ENCODE data around the gene FAM107B. TPM values are rescaled to one million over a fixed set of nuclear protein-coding genes. Genes with fewer than 3 reads are reported as not detected.
"Not testable (repeated sequence)": the region's sequence is repeated elsewhere in the genome, so short reads cannot be mapped to it uniquely, and the experiment has no call there.

Gene FAM107B
- total RNA-seq, 6 experiments from 2014 or later, result 18.7 to 43.8 (median 40.0) TPM

DNA sequence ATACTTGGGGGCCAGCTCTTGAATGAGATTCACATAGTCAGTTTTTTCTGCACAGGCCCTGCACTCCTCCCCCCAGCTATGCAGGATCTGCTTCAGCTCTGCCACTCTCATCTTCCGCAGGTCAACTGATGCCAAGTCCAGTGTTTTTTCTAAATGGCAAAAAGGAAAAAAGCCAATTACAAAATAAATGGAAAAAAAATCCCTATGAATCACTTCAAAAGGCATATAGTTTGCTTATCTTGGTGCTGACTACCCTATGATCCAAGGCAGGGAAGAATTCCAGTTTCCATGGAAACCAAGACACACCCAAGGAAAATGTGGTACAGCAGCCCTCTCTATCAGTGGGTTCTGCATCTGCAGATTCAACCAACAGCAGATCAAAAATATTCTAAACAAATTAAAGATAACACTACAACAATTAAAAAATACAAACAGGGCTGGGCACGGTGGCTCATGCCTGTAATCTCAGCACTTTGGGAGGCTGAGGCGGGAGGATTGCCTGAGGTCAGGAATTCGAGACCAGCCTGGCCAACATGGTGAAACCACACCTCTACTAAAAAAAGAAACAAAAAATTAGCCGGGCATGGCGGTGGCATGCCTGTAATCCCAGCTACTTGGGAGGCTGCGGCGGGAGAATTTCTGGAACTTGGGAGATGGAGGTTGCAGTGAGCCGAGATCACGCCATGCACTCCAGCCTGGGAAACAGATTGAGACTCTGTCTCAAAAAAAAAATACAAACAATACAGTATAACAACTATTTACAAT, 45.5 kb upstream of the FAM107B start:
- Mint-ChIP-seq H3K4me1 (ENCODE audit: low read depth) (peaks cover 37% of the 10 kb centered on the region), H3K36me3 (ENCODE audit: low read depth) (no peaks in the 10 kb centered on the region), H3K4me3 (peak overlapping the region; percentile 71), H3K27ac (peak overlapping the region; percentile 94), H3K27me3 (ENCODE audit: insufficient read depth) (0 out of 2 replicates have a peak, but pooled peaks cover under 1% of the 10 kb centered on the region), H3K9me3 (no peaks in the 10 kb centered on the region)
- TF ChIP-seq, protein P1, sequence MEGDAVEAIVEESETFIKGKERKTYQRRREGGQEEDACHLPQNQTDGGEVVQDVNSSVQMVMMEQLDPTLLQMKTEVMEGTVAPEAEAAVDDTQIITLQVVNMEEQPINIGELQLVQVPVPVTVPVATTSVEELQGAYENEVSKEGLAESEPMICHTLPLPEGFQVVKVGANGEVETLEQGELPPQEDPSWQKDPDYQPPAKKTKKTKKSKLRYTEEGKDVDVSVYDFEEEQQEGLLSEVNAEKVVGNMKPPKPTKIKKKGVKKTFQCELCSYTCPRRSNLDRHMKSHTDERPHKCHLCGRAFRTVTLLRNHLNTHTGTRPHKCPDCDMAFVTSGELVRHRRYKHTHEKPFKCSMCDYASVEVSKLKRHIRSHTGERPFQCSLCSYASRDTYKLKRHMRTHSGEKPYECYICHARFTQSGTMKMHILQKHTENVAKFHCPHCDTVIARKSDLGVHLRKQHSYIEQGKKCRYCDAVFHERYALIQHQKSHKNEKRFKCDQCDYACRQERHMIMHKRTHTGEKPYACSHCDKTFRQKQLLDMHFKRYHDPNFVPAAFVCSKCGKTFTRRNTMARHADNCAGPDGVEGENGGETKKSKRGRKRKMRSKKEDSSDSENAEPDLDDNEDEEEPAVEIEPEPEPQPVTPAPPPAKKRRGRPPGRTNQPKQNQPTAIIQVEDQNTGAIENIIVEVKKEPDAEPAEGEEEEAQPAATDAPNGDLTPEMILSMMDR (IDR thresholded peaks at IDR 0.05), result no peak
- DNase-seq, result peak; percentile 95

GRCh38 chr10:14816717-14817116, 42.0 kb upstream of the FAM107B start:
- not testable (repeated sequence) for H3K4me3 Mint-ChIP-seq; H3K36me3 Mint-ChIP-seq (ENCODE audit: low read depth); H3K27ac Mint-ChIP-seq; DNase-seq; H3K9me3 Mint-ChIP-seq
- Mint-ChIP-seq H3K4me1 (ENCODE audit: low read depth) (peaks cover 33% of the 10 kb centered on the region), H3K27me3 (ENCODE audit: insufficient read depth) (peaks cover 10% of the 10 kb centered on the region)

- no peak for DNase-seq
- Mint-ChIP-seq H3K36me3 (ENCODE audit: low read depth) (no peaks in the 10 kb centered on the region), H3K27me3 (ENCODE audit: insufficient read depth) (peaks cover 18% of the 10 kb centered on the region), H3K4me1 (ENCODE audit: low read depth) (peaks cover 29% of the 10 kb centered on the region), H3K9me3 (no peaks in the 10 kb centered on the region), H3K27ac (no peak overlapping the region), H3K4me3 (no peak overlapping the region)
- TF ChIP-seq, protein P1 (IDR thresholded peaks at IDR 0.05), result no peak
These were observed 41.0 kb upstream of the FAM107B start for GRCh38 chr10:14815681-14816080.

DNA sequence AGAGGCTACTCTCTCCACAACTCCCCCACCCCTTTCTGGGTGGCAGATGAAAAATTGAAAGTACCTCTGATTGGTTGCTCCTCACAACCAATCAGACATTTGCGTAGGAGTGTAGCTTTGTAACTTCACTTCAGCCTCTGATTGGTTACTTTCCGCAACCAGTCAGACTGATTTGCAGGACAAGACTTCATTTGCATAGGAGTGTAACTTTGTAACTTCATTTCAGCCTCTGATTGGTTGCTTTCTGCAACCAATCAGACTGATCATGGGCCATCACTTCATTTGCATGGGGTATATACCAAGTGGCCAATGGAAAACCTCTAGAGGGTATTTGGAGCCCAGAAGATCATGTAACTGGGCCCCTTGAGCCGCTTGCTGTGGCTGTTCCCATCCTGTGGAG, 37.6 kb upstream of the FAM107B start:
- TF ChIP-seq, protein P1 (IDR thresholded peaks at IDR 0.05), result no peak
- Mint-ChIP-seq H3K27me3 (ENCODE audit: insufficient read depth) (peaks cover 18% of the 10 kb centered on the region), H3K9me3 (no peaks in the 10 kb centered on the region), H3K4me1 (ENCODE audit: low read depth) (peaks cover 11% of the 10 kb centered on the region; the same call in 1 of the 2 replicates), H3K36me3 (ENCODE audit: low read depth) (no peaks in the 10 kb centered on the region), H3K4me3 (peak overlapping the region; percentile 34; the same call in 1 of the 2 replicates), H3K27ac (no peak overlapping the region)
- no peak for DNase-seq

DNA sequence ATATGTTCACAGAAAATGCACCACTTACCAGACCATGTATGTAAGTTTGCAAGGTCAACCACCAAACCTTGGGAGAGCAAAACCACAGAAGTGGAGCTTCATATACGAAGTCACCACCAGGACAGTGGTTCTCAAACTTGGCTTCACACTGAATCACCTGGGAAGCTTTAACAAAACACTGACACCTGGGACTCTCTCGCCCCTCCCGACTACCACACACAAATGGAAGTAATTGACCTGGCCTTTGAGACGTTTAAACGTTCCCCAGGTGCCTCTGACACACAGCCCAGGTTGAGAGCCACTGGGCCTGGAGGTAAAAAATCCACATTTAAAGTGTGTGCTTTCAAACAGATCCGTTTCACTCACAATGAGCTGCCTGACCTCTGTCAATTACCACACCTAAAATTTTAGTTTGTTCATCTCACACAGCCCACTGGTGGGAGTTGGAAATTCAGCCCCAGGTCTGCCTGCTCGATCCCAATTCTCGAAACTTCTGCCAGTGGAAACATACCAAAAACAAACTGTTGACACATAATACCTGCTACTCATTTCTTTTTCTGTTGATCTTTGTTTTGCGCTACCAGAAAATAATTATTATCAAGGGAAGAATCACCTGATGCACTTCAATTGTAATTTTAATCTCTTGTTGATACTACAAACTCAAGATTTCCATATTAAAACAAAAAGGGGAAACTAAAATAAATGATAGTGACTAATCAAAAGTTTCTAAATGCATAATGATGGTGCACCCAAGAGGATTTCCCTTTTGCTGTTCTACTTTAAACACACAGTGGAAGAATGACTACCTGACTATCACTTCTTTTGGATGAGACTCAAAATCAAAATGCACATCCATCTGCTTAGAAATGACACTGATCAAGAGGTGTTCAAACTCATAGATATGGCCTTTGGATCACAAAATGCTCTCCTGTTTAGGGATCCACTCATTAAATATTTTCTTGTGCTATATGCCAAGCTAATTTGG, 36.6 kb upstream of the FAM107B start:
- no peak overlapping the region for H3K4me3 Mint-ChIP-seq
- no peaks in the 10 kb centered on the region for H3K36me3 Mint-ChIP-seq (ENCODE audit: low read depth)
- no peaks in the 10 kb centered on the region for H3K9me3 Mint-ChIP-seq
- H3K4me1 Mint-ChIP-seq (ENCODE audit: low read depth), result peaks cover 10% of the 10 kb centered on the region; the same call in 1 of the 2 replicates
- H3K27me3 Mint-ChIP-seq (ENCODE audit: insufficient read depth), result peaks cover 28% of the 10 kb centered on the region
- H3K27ac Mint-ChIP-seq, result no peak overlapping the region
- TF ChIP-seq, protein P1 (IDR thresholded peaks at IDR 0.05), result no peak
- no peak for DNase-seq
